GM18868 (cell line): ENCODE results near the gene MAP3K10.
A peak's percentile ranks its signal among the peaks of the same experiment; 100 is the strongest.
"Not testable (repeated sequence)": the region's sequence is repeated elsewhere in the genome, so short reads cannot be mapped to it uniquely, and the experiment has no call there.

Source experiments
- ATAC-seq: cut with Tn5 transposase; IDR thresholded peaks from one replicate; pipeline ENCODE4 v1.9.1; 2021; ENCODE audit warnings: mild to moderate bottlenecking, moderate library complexity; ENCODE audit not compliant: unreplicated experiment

Gene MAP3K10

DNA sequence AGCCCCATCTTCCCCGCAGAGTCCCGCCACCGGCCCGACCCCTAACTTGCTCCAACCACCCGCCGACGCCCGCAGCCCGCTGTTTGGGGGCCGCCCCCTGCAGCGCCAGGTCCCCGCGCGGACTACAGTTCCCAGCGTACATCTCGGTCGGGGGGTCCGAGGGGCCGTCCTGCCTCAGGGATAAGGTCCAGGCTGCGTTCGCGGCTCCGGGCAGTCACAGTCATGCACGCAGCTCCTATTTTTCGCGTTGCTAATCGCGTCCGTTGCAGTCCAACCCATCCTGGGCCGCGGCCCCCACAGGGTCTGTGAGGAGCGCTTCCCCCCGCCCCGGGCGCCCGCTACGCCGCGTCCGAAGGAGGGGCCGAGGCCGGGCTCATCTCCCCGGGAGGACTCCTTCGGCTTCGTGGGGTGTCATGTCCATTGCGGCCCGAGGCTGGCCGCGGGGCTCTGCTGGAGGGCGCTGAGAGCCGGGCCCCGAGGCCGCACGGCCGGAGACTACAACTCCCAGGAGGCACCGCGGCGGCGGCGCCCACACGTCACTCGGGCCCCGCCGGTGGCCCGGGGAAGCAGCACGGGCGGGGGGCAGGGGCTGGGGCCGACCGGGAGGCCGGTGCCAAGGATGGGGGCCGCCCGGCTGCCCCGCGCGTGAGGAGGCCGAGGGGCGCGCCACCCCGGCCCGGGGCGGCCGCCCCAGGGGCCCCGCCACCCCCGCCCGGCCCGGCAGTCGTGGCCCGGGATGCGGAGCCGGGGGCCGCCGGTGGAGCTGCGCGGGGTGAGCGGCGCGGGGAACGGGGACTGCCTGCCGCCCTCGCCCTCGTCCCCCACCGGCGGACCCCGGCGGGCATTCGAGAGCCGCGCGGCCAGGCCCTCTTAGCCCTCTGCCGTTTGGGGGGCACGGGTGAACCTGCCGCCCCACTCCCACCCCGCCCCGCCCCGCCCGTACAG is at the start of gene MAP3K10:
TSS of gene MAP3K10 (plus strand) at position 536 of the 945 bp plus-strand sequence. CDS start 606 bp downstream, outside the sequence.
- ATAC-seq, result peak; percentile 75

DNA sequence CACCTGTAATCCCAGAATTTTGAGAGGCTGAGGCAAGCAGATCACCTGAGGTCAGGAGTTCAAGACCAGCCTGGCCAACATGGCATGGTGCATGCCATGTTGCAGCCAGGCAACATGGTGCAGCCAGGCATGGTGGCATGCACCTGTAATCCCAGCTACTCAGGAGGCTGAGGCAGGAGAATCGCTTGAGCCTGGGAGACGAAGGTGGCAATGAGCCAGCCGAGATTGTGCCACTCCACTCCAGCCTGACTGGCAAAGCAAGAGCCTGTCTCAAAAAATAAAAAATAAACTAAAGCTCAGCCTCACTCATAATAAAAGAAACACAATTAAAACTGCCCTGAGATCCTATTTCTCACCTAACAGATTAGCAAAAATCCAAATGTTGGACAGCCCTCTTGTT is 49.7 kb upstream of the MAP3K10 start:
- no peak for ATAC-seq

DNA sequence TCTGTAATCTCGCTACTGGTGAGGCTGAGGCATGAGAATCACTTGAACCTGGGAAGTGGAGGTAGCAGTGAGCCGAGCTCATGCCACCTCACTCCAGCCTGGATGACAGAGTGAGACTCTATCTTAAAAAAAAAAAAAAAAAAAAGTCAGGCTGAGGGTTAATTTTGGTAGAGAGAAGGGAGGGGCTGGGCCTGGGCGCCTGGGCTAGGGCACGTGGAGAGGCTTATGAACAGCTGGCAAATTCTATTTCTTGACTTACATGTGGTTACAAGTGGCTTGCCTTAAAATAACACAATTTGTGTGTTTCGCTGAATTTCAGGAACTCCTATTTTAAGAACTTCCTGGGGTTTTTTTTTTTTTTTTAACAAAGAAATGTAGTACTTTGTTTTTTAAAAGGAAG is 47.6 kb upstream of the MAP3K10 start:
- ATAC-seq, result no peak

DNA sequence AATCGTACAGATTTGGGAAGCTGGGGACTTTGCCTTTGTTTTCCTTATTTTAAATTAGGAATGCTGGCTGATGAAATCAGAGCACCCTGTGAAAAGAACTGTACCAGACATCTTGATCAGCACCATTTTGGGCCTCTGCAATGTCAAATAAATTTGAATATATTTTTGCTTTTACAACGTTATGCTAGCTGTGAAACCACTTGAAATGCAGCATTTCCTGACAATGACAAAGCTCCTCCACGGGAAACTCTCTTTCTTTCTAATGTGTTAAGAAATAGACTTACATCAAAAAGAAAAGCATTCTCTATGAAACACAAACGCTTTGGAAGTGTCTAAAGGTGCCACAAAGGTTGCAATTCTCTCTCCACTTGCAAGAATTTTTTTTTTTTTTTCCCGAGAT is 47.1 kb upstream of the MAP3K10 start:
- ATAC-seq, result no peak

DNA sequence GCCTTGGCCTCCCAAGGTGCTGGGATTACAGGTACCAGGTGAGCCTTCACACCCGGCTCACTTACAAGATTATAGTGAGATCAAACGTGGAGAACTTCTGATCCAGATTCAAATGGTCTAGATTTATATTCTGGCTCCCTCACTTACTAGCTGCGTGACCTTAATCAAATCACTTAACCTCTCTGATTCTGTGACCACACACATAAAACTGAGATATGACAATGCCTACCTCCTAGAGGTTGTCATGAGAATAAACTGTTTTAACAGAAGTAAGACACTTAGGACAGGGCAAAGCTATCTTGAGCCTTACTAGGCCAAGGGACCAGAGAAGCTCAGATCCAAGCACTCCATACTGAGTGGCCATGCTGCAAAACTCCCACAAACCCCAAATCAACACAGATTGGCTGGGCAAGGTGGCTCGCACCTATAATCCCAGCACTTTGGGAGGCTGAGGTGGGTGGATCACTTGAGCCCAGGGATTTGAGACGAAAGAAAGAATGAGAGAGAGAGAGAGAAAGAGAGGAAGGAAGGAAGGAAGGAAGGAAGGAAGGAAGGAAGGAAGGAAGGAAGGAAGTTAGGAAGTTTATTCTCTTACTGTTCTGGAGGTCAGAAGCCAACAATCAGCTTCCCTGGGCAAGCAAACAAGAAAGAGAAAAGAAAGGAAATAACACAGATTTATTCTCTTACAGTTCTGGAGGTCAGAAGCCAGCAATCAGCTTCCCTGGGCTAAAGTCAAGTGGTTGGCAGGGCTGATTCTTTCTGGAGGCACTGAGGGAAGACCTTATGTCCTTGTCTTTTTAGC is 46.1 kb upstream of the MAP3K10 start:
- ATAC-seq, result no peak

DNA sequence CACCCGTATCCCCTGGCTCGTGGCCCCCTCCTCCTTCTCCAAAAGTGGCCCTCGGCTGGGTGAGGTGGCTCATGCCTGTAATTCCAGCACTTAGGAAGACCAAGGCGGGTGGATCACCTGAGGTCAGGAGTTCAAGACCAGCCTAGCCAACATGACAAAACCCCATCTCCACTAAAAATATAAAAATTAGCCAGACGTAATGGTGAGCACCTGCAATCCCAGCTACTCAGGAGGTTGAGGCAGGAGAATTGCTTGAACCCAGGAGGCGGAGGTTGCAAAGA is 45.5 kb upstream of the MAP3K10 start:
- not testable (repeated sequence) for ATAC-seq

DNA sequence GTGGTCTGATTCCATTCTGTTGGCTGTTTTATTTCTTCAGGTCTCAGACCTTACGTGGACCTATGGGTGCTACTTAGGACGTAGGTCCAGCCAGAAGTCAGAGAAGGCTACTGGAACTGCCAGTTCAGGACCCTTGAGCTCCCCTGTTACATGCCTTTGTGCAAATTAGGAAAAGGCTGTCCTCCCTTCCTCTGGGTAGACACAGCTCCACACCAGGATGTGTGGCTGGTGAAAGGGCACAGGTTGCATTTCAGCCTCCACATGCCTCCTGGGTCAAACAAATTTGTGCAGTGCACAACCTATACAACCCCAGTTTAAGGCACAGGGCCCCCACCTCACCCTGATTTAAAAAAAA is 43.9 kb upstream of the MAP3K10 start:
- ATAC-seq, result no peak

DNA sequence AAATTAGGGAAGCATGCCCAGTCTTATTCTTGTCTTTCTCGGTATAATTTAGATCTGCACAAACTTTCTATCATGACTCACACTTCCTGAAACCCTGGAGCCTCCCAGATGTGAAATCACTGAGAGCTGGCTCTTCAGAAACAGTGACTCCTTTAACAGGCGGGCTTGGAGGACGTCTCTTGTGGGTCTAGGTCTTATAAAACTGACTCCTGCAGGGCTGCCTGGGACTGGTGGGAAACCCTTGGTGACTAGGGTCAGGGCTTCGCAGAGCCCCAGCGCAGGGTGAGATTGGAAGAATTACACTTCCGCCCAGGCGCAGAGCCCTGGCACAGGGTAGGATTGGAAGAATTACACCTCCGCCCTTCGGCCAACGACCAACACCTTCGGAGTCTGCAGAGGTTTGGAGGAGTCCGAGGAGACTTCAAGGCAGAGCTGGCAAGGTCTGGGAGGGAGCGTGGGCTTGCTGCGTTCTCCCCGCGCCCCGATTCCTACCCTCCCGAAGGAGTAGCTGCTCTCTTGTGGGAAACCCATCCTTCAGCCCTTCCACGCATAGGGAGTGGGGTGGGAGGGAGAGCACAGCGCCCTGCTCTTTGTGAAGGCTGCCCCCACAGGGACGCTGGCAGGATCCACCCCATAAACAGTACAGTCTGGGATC is 43.4 kb upstream of the MAP3K10 start:
- no peak for ATAC-seq

DNA sequence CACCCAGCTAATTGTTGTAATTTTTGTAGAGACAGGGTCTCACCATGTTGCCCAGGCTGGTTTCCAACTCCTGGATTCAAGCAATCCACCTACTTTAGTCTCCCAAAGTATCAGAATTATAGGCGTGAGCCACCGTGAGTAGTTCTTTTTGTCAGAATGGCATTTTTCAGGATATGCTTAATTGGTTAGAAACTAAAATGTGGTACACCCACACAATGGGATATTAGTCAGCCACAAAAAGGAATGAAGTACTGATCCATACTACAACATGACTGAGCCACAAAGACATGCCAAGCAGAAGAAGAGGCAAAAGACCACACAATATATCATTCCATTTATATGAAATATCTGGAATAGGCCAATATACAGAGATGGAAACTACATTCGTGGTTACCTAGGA is 41.7 kb upstream of the MAP3K10 start:
- no peak for ATAC-seq

DNA sequence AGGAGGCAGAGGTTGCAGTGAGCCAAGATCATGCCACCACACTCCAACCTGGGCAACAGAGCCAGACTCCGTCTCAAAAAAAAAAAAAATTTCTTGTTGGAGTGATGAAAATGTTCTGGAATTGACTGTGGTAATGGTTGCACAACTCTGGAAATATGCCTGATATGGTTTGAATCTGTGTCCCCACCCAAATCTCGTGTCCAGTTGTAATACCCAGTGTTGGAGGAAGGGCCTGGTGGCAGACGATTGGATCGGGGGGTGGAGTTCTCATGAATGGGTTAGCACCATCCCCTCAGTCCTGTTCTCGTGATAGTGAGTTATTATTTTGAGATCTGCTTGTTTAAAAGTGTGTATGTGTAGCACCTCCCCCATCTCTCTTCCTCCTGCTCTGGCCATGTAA is 41.1 kb upstream of the MAP3K10 start:
- no peak for ATAC-seq

DNA sequence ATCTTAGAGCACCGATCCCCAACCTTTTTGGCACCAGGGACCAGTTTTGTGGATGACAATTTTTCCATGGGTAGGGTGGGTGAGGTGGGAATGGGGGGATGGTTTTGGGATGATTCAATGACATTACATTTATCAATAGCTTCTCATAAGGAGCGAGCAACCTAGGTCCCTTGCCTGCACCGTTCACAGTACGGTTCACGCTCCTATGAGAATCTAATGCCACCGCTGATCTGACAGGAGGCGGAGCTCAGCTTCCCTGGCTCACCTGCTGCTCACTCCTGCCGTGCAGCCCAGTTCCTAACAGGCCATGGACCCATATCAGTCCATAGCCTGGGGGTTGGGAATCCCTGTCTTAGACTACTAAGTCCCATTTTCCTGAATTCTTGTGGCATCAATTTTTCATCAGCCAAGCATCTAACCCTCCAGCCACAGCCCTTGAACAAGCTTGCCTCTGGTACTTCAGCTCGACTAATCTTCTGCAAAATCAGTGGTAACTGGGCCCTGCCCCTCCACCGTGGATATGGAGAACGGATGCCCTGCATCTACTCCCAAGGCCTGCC is 37.0 kb upstream of the MAP3K10 start:
- ATAC-seq, result no peak

DNA sequence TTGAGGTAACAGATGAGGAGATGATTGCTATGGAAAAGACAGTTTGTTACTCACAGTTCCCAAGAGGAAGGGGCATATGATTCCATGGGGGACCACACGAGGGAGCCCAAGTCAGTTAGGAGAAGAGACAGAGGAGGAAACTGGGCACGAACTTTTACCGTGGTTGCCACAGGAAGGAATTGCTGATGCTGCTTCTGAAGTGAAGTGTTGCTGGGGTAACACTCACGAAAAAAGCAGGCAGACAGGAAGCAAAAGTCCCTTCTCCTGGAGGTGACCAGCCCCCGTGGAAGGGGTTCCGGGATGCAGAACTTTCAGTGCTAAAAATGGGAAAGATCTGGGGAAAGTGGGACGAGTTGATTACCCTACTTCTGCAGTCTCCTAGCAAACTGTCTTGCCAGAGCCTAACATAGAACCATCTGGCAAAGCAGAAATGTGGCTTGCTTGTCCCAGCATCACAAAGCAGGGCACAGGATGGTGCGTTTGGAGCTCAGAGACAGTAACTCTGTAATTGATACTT is 35.4 kb upstream of the MAP3K10 start:
- ATAC-seq, result no peak

DNA sequence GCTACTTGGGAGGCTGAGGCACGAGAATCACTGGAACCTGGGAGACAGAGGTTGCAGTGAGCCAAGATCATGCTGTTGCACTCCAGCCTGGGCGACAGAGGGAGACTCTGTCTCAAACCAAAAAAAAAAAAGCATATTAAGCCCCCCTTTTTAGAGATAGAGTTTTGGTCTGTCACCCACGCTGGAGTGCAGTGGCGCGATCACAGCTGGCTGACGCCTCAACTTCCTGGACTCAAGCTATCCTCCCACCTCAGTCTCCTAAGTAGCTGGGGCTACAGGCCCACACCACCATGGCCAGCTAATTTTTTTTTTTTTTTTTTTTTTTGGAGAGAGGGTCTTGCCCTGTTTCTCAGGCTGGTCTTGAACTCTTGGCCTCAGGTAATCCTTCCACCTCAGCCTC is 34.2 kb upstream of the MAP3K10 start:
- no peak for ATAC-seq

DNA sequence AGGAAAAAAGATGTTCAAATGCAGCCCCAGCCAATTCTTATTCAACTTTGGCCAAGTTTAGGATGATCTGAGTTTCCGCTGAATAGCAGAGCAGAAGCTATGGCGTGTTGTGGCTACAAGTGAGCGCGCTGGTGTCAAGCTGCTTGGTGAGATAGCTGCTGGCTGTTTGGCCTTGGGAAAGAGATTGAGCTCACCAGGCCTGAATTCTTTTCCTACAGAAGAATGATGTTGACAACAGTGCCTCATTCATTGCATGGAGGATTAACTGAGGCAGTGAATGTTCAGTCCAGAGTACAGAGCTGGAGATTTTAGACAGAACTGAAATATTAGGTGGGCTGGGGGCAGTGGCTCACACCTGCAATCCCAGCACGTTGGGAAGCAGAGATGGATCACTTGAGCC is 31.5 kb upstream of the MAP3K10 start:
- no peak for ATAC-seq

DNA sequence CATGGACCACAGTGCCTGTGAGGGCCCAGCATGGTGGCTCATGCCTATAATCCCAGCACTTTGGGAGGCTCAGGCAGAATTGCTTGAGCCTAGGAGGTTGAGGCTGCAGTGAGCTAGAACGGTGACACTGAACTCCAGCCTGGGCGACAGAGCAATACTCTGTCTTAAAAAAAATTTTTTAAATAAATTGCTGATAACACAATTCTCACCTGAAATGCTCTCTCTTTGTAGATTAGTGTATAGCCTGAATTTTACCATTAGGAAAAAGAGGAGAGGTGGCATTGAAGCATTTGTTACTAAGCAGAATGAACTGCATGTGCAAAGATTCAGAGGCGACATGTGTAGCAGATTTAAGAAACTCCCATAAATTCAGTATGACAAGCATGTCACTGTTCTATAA is 29.1 kb upstream of the MAP3K10 start:
- no peak for ATAC-seq

DNA sequence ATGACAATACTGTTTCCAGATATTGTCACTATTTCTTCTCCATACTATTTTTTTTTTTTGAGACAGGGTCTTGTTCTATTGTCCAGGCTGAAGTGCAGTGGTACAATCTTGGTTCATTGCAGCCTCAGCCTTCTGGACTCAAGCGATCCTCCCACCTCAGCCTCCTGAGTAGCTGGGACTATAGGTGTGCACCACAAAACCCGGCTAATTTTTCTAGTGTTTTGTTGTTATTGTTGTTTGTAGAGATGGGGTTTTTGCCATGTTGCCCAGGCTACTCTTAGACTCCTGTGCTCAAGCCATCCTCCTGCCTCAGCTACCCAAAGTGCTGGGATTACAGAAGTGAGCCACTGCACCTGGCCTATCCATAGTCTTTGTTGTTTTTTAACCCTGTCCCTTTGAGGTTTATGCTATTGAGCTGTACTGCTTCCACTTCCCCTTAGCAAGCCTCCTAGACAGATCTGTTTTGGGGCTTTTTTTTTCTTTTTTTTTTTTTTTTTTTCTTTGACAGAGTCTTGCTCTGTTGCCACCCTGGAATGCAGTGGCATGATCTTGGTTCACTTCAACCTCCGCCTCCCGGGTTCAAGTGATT is 27.6 kb upstream of the MAP3K10 start:
- ATAC-seq, result no peak

DNA sequence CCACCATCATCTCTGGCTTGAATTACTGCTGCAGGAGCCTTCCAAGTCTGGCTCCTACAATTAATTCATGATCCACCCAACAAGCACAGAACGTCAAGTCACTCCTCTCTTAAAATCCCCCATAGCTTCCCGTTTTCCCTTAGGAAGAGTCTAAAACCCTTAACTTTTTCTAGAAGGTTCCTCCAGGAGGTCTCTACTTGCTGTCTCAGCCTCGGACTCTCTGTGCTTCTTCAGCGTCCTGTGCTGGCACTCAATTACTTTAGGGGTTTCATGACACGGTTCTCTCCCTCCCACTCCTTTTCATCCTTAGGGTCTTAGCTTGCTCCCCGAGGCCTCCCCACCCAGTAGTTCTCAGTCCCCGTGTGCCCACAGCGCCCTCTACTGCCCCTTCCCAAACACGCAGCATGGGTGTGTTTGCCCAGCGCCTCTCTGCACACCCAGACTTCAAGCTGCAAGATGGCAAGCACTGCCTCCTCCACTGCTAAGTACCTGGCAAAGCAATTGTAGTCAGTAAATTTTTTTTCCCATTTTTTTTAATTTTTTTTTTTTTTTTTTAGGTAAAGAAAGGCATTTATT is 25.8 kb upstream of the MAP3K10 start:
- ATAC-seq, result no peak

DNA sequence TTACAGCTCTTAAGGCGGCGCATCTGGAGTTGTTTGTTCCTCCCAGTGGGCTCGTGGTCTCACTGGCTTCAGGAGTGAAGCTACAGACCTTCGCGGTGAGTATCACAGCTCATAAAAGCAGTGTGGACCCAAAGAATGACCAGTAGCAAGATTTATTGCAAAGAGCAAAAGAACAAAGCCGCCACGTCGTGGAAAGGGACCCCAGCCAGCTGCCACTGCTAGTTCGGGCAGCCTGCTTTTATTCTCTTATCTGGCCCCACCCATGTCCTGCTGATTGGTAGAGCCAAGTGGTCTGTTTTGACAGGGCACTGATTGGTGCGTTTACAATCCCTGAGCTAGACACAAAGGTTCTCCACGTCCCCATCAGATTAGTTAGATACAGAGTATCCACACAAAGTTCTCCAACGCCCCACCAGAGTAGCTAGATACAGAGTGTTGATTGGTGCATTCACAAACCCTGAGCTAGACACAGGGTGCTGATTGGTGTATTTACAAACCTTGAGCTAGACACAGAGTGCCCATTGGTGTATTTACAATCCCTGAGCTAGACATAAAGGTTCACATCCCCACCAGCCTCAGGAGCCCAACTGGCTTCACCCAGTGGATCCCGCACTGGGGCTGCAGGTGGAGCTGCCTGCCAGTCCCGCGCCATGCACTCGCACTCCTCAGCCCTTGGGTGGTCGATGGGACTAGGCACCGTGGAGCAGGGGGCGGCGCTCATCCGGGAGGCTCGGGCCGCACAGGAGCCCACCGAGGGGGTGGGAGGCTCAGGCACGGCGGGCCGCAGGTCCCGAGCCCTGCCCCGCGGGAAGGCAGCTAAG is 21.5 kb upstream of the MAP3K10 start:
- not testable (repeated sequence) for ATAC-seq

DNA sequence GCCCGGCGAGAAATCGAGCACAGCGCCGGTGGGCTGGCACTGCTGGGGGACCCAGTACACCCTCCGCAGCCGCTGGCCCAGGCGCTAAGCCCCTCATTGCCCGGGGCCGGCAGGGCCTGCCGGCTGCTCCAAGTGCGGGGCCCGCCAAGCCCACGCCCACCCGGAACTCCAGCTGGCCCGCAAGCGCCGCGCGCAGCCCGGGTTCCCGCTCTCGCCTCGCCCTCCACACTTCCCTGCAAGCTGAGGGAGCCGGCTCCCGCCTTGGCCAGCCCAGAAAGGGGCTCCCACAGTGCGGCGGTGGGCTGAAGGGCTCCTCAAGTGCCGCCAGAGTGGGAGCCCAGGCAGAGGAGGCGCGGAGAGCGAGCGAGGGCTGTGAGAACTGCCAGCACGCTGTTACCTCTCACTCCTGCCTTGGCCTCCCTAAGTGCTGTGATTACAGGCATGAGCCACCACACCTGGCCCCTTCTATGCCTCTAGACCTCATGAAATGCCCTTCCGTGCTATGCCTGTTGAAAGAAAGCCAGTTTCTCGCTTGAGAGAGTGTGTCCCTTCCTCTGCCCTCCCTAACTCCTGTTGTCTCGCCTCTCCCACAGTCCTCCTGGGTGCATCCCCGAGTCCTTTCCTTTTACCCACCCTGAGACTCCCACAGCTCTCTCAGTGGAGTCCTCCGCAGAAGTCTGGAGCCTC is 20.8 kb upstream of the MAP3K10 start:
- ATAC-seq, result not testable (repeated sequence)
